Endothelial cell of umbilical vein (primary cell): ENCODE data around the gene CENPVL3. TPM values are rescaled to one million over a fixed set of nuclear protein-coding genes. Genes with fewer than 3 reads are reported as not detected.

ENCODE experiments used
- BruUV-seq: library from RNA; stranded (reverse); fragments of 400-500 nt; replicated peaks from 2 replicates; lab custom pipeline; 2021; lab: Mats Ljungman, UMichigan
- CTCF ChIA-PET: fragments of 300-600, 350-600 bp; sonication (Branson Sonifier 250); formaldehyde crosslinking; loops from one replicate; lab custom pipeline; 2021; ENCODE audit warnings: antibody characterized with exemption, inconsistent platforms; lab: Charles Lee
- POLR2A ChIA-PET: fragments of 300-600, 350-600 bp; sonication (Branson Sonifier 250); formaldehyde crosslinking; loops from one replicate; lab custom pipeline; 2021; ENCODE audit warnings: antibody characterized with exemption, inconsistent platforms; lab: Charles Lee
- DNase-seq: peaks from one replicate; pipeline ENCODE4 v3.0.0-alpha.2; 2011; ENCODE audit warnings: low read depth, low spot score
- FAIRE-seq: peaks from 2 replicates; lab custom pipeline; 2011; peaks lifted over from hg19 to GRCh38; lab: Jason Lieb, UNC
- H2AFZ ChIP-seq: 2 replicates; pipeline ENCODE4 v1.6.0; 2012; ENCODE audit warnings: low read depth, low read length, control low read depth, inconsistent platforms
- H3K27ac ChIP-seq: 2 replicates; pipeline ENCODE4 v1.5.1; 2011; ENCODE audit warnings: low read depth, mild to moderate bottlenecking, control low read depth, low read length, moderate library complexity; ENCODE audit not compliant: insufficient read depth
- H3K27me3 ChIP-seq, 2 experiments: 2 replicates each; pipeline versions ENCODE4 v1.6.0 to v1.6.1; 2011; ENCODE audit warnings: low read length in 2 of 2, mixed read lengths in 1 of 2; ENCODE audit not compliant: control insufficient read depth in 2 of 2, insufficient read depth in 2 of 2
- H3K36me3 ChIP-seq, 2 experiments: 2 replicates in 1 of 2; 3 replicates in 1 of 2; pipeline ENCODE4 v1.5.1; 2011; ENCODE audit warnings: low read length in 2 of 2, mild to moderate bottlenecking in 1 of 2, moderate library complexity in 1 of 2; ENCODE audit not compliant: control insufficient read depth in 2 of 2, insufficient read depth in 2 of 2; ENCODE audit errors: extremely low read depth in 1 of 2
- H3K4me1 ChIP-seq: 3 replicates; pipeline ENCODE4 v1.5.1; 2011; ENCODE audit warnings: mild to moderate bottlenecking, low read length; ENCODE audit not compliant: control insufficient read depth, insufficient read depth; ENCODE audit errors: extremely low read depth
- H3K4me2 ChIP-seq: 2 replicates; pipeline ENCODE4 v1.6.1; 2011; ENCODE audit warnings: low read length, control low read depth, mixed read lengths; ENCODE audit not compliant: insufficient read depth
- H3K4me3 ChIP-seq, 3 experiments: fragments of 200-600 bp in 1 of 3; sonication (generic), shearing (Covaris generic) in 1 of 3; replicated peaks in 1 of 3; 2 replicates each; pipeline ENCODE4 v1.5.1; 2011 to 2016; ENCODE audit warnings: control low read depth in 3 of 3, low read length in 3 of 3, mild to moderate bottlenecking in 2 of 3, inconsistent platforms in 1 of 3, low read depth in 1 of 3, moderate library complexity in 1 of 3; ENCODE audit not compliant: insufficient read depth in 1 of 3
- H3K79me2 ChIP-seq: 2 replicates; pipeline ENCODE4 v1.6.0; 2012; ENCODE audit warnings: low read length, inconsistent platforms; ENCODE audit not compliant: control insufficient read depth, insufficient read depth
- H3K9ac ChIP-seq: replicated peaks from 2 replicates; pipeline ENCODE3; 2011; ENCODE audit warnings: low read length, control low read depth; ENCODE audit not compliant: insufficient read depth; ENCODE audit errors: extremely low read depth
- H3K9me1 ChIP-seq: replicated peaks from 3 replicates; pipeline ENCODE4 v1.6.0; 2011; ENCODE audit warnings: mild to moderate bottlenecking, low read length; ENCODE audit not compliant: control insufficient read depth, insufficient read depth; ENCODE audit errors: extremely low read depth
- H3K9me3 ChIP-seq: replicated peaks from 2 replicates; pipeline ENCODE4 v1.5.1; 2012; ENCODE audit warnings: low read length, inconsistent platforms; ENCODE audit not compliant: control insufficient read depth, insufficient read depth
- H4K20me1 ChIP-seq: replicated peaks from 2 replicates; pipeline ENCODE3; 2011; ENCODE audit warnings: mild to moderate bottlenecking, low read length; ENCODE audit not compliant: control insufficient read depth, insufficient read depth; ENCODE audit errors: extremely low read depth
- CTCF ChIP-seq, 2 donors: IDR thresholded peaks; 1 replicate in 1 of 2; 2 replicates in 1 of 2; pipeline ENCODE4 v1.5.1; 2011; ENCODE audit warnings: low read length in 2 of 2, mild to moderate bottlenecking in 2 of 2, moderate library complexity in 2 of 2, control low read depth in 1 of 2, inconsistent platforms in 1 of 2, low read depth in 1 of 2; ENCODE audit not compliant: insufficient read depth in 1 of 2; ENCODE audit errors: extremely low read depth in 1 of 2
- EZH2 ChIP-seq: IDR thresholded peaks from 2 replicates; pipeline ENCODE4 v1.6.1; 2012; ENCODE audit warnings: borderline replicate concordance, low read depth, mild to moderate bottlenecking, moderate library complexity, low read length, inconsistent platforms; ENCODE audit not compliant: severe bottlenecking
- FOS ChIP-seq: IDR thresholded peaks from 2 replicates; pipeline ENCODE4 v1.6.1; 2011; ENCODE audit warnings: mild to moderate bottlenecking, low read length, moderate library complexity, borderline replicate concordance; ENCODE audit not compliant: insufficient read depth
- GATA2 ChIP-seq: IDR thresholded peaks from 2 replicates; pipeline ENCODE4 v1.7.0; 2011; ENCODE audit warnings: low read depth, mild to moderate bottlenecking, moderate library complexity, mixed read lengths, low read length; ENCODE audit not compliant: insufficient read length, insufficient read depth
- JUN ChIP-seq: IDR thresholded peaks from 2 replicates; pipeline ENCODE4 v1.6.1; 2011; ENCODE audit warnings: borderline replicate concordance, low read depth; ENCODE audit not compliant: insufficient read length, insufficient read depth
- MYC ChIP-seq: IDR thresholded peaks from one replicate; pipeline ENCODE4 v1.6.1; 2011; ENCODE audit warnings: mild to moderate bottlenecking, low read depth, low read length
- POLR2A ChIP-seq: IDR thresholded peaks from 2 replicates; pipeline ENCODE4 v1.6.1; 2012; ENCODE audit warnings: low read depth, mild to moderate bottlenecking, control low read depth, low read length
- POLR2AphosphoS5 ChIP-seq: IDR thresholded peaks from 2 replicates; pipeline ENCODE4 v1.6.1; 2012; ENCODE audit warnings: low read depth, mild to moderate bottlenecking, control low read depth, low read length, moderate library complexity; ENCODE audit not compliant: insufficient read depth
- dilution Hi-C: fragments of 300-500 bp; cut with MboI; formaldehyde crosslinking; loops from one replicate; pipeline ENCODE4 v1.15.0; 2019; ENCODE audit warnings: low sequenced_read_pairs; ENCODE audit not compliant: extremely low pct_ligation_motif_present
- intact Hi-C: fragments of 100-400 bp; cut with micrococcal nuclease; formaldehyde crosslinking; loops from one replicate; pipeline ENCODE4 v1.10.0; 2022
- polyA plus RNA-seq, 4 experiments: library from polyadenylated mRNA; depleted of rRNA in 3 of 4; stranded (reverse) in 3 of 4; unstranded in 1 of 4; fragments of >200 nt; gene quantifications; 2 replicates each; pipeline versions ENCODE4 v1.2.1 to v1.2.3, GENCODE V29; 2011 to 2012; ENCODE audit warnings: missing spikeins in 1 of 4
- total RNA-seq: library from RNA; stranded (reverse); gene quantifications from 2 replicates; pipeline ENCODE4 v1.2.3, GENCODE V29; 2021
- TF ChIP-seq, protein P1 (sequence below): IDR thresholded peaks from 2 replicates; pipeline ENCODE4 v1.6.1; 2011; ENCODE audit not compliant: insufficient read depth, insufficient read length

The CENPVL3 gene
- total and polyA plus RNA-seq, 2 donors (not counting 3 experiments of a cell fraction or from before 2014, with no cell fraction given) = not detected

DNA sequence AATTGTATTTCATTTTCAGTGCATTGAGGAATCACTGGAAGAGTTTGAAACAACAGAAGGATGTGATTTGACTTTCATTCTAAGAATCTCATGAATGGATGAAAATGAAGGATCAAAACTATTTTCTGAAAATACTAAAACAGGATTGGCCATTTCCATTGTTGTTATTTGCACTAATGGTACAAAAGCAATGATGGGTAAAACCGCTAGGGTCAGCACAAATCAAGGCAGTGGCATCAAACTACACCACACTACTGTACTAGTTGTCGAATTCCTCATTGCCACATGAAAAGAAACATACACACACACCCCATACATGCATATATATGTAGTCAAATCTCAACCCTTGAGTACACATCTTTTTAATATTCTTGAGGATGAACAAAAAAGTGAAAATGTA, 24.7 kb upstream of the CENPVL3 start:
- FAIRE-seq (no peak), DNase-seq (no peak)
- Histone ChIP-seq H3K9me3 (no peaks in the 10 kb centered on the region), H3K27ac (no peak overlapping the region), H3K4me3 (no peak overlapping the region), H3K9ac (no peak overlapping the region), H3K79me2 (no peaks in the 10 kb centered on the region), H3K4me2 (no peak overlapping the region), H3K36me3 (no peaks in the 10 kb centered on the region), H4K20me1 (no peaks in the 10 kb centered on the region), H3K4me1 (no peaks in the 10 kb centered on the region), H2AFZ (no peak overlapping the region), H3K27me3 (no peaks in the 10 kb centered on the region), H3K9me1 (no peaks in the 10 kb centered on the region)
- TF ChIP-seq GATA2 (no peak), FOS (no peak), CTCF (IDR thresholded peaks at IDR 0.05; ENCODE audit: extremely low read depth in 1 of 2, insufficient read depth in 1 of 2, low read depth in 1 of 2, low read length in 2 of 2) (no peak), POLR2AphosphoS5 (no peak), MYC (no peak), POLR2A (no peak), EZH2 (no peak), JUN (no peak)
- TF ChIP-seq, protein P1, sequence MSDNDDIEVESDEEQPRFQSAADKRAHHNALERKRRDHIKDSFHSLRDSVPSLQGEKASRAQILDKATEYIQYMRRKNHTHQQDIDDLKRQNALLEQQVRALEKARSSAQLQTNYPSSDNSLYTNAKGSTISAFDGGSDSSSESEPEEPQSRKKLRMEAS = no peak
- dilution Hi-C loops = no loop called here
- POLR2A ChIA-PET = no interaction called here
- CTCF ChIA-PET = interaction anchor here (1.2 kb wide), 1 partner anchor 217 kb away, joined by 4 read pairs; no protein-coding TSS in a partner anchor
- no TSS peak for BruUV-seq
- intact Hi-C loops = loop anchor here (5.0 kb wide), 1 partner anchor 619 kb away; no protein-coding TSS in a partner anchor
